BJ (cell line): ENCODE results near the gene SNX8. TPM values are rescaled to one million over a fixed set of nuclear protein-coding genes. Genes with fewer than 3 reads are reported as not detected.
"Not testable (repeated sequence)": the region's sequence is repeated elsewhere in the genome, so short reads cannot be mapped to it uniquely, and the experiment has no call there.

Experiments
- CTCF ChIA-PET: fragments of 350-600 bp; formaldehyde crosslinking; extraction: SDS; loops from one replicate; lab custom pipeline; 2021; ENCODE audit warnings: antibody characterized with exemption, inconsistent platforms; lab: Yijun Ruan, JAX
- POLR2A ChIA-PET: fragments of 300-600 bp; sonication (Branson Sonifier 250); formaldehyde crosslinking; extraction: SDS; loops from one replicate; lab custom pipeline; 2021; ENCODE audit warnings: antibody characterized with exemption; lab: Charles Lee
- DNase-seq: peaks from one replicate; pipeline ENCODE4 v3.0.0-alpha.2; 2011; ENCODE audit warnings: low read depth
- H3K27me3 ChIP-seq: 2 replicates; pipeline ENCODE4 v1.6.0; 2011; ENCODE audit warnings: low read length; ENCODE audit not compliant: control insufficient read depth, insufficient read depth
- H3K36me3 ChIP-seq: 2 replicates; pipeline ENCODE4 v1.5.1; 2011; ENCODE audit warnings: low read length; ENCODE audit not compliant: control insufficient read depth, insufficient read depth
- H3K4me3 ChIP-seq: 2 replicates; pipeline ENCODE4 v1.5.1; 2011; ENCODE audit warnings: low read depth, mild to moderate bottlenecking, control low read depth, low read length
- CTCF ChIP-seq: IDR thresholded peaks from 2 replicates; pipeline ENCODE4 v1.5.1; 2011; ENCODE audit warnings: low read depth, mild to moderate bottlenecking, control low read depth, inconsistent platforms, low read length, moderate library complexity; ENCODE audit not compliant: insufficient read depth
- polyA plus RNA-seq: library from polyadenylated mRNA; depleted of rRNA; stranded (reverse); fragments of >200 nt; gene quantifications from 2 replicates; pipeline ENCODE4 v1.2.3, GENCODE V29; 2011

SNX8 gene
- polyA plus RNA-seq, 1 experiment, result 62.1 TPM

- TF ChIP-seq CTCF, result no peak
- ChIA-PET POLR2A (no interaction called here), CTCF (interaction anchor here (1.6 kb wide), 1 partner anchor 12 kb away, joined by 4 read pairs; no protein-coding TSS in a partner anchor)
- Histone ChIP-seq H3K4me3 (no peak overlapping the region), H3K27me3 (no peaks in the 10 kb centered on the region), H3K36me3 (no peaks in the 10 kb centered on the region)
- no peak for DNase-seq
Observed at GRCh38 chr7:2336626-2337299, 22.5 kb upstream of the SNX8 start.

GRCh38 chr7:2332606-2333231 lies 18.5 kb upstream of the SNX8 start:
- CTCF ChIA-PET, result interaction anchor here (2.7 kb wide), 1 partner anchor 15 kb away, joined by 11 read pairs; no protein-coding TSS in a partner anchor
- H3K4me3 ChIP-seq, H3K36me3 ChIP-seq, POLR2A ChIA-PET, DNase-seq, H3K27me3 ChIP-seq: not testable (repeated sequence)

- CTCF ChIA-PET, result interaction anchor here (2.7 kb wide), 1 partner anchor 16 kb away, joined by 11 read pairs; no protein-coding TSS in a partner anchor
Observed at GRCh38 chr7:2331707-2332106, 17.5 kb upstream of the SNX8 start.

GRCh38 chr7:2330493-2330892 lies 16.3 kb upstream of the SNX8 start:
- DNase-seq, result no peak
- ChIA-PET CTCF (interaction anchor here (0.6 kb wide), 1 partner anchor 72 kb away, joined by 4 read pairs; no protein-coding TSS in a partner anchor), POLR2A (no interaction called here)
- Histone ChIP-seq H3K36me3 (no peaks in the 10 kb centered on the region), H3K27me3 (no peaks in the 10 kb centered on the region), H3K4me3 (no peak overlapping the region)
- no peak for TF ChIP-seq CTCF

More at GRCh38 chr7:2331707-2332106, 17.5 kb upstream of the SNX8 start:
- no peak for TF ChIP-seq CTCF
- Histone ChIP-seq H3K4me3 (no peak overlapping the region), H3K36me3 (no peaks in the 10 kb centered on the region), H3K27me3 (no peaks in the 10 kb centered on the region)
- POLR2A ChIA-PET, result no interaction called here
- DNase-seq, result no peak

- ChIA-PET POLR2A (no interaction called here), CTCF (interaction anchor here (0.8 to 1.3 kb wide), 5 partner anchors 9 to 841 kb away, joined by 3 read pairs; no protein-coding TSS in a partner anchor)
- Histone ChIP-seq H3K36me3 (no peaks in the 10 kb centered on the region), H3K27me3 (no peaks in the 10 kb centered on the region), H3K4me3 (no peak overlapping the region)
- TF ChIP-seq CTCF, result no peak
- no peak for DNase-seq
Observed at GRCh38 chr7:2326951-2327350, 12.7 kb upstream of the SNX8 start.
